ENCODE results near the gene FRMD4A. TPM values are rescaled to one million over a fixed set of nuclear protein-coding genes. Genes with fewer than 3 reads are reported as not detected.

Gene FRMD4A
- total RNA-seq, 2 experiments from 2014 or later, result 0.25 TPM; not detected in 1

DNA sequence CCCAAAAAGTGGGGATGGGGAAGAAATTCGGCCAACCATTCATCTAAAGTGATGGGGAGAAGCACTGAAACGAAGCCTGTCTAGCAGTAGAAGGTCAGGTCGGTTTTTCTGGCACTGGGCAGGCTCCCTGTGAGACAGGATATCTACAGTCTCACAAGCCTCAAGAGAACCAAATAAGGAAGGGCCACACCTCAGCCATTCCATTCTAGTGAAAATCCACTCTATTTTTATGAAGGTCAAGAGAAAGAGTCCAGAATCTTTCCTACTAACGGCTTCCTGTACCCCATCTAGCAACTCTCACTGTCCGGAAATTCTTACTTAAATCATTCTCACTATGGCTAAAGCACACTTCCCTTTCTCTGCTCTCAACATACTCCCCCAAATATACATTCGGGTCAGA is 476.9 kb downstream of the FRMD4A start:
- Mint-ChIP-seq H3K27me3 (no peaks in the 10 kb centered on the region), H3K4me3 (no peak overlapping the region), H3K36me3 (ENCODE audit: low read depth) (no peaks in the 10 kb centered on the region), H3K27ac (no peak overlapping the region), H3K9me3 (no peaks in the 10 kb centered on the region), H3K4me1 (peaks cover 8% of the 10 kb centered on the region)
- ChIA-PET POLR2A (no interaction called here), CTCF (no interaction called here)
- no peak for DNase-seq

DNA sequence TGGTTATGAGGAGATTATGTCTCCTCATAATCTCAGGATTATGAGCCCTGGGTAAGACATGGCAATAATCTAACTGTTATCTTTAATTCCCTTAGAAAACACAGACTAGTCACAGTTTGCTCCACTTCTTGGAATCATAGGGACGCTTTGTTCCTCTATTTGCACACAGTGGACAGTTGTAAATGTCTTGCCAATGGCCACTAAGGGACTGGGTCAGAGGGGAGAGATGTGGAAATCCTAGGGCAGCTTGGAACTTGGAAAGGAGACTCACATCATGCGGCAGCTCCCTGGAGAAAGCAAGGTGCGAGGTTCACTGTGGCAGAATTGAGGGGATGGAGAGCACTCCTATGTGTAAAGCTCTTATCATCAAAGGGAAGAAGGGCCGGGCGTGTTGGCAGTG is 477.9 kb downstream of the FRMD4A start:
- Mint-ChIP-seq H3K27me3 (peaks cover 2% of the 10 kb centered on the region), H3K27ac (no peak overlapping the region), H3K4me3 (no peak overlapping the region), H3K9me3 (no peaks in the 10 kb centered on the region), H3K4me1 (peaks cover 8% of the 10 kb centered on the region), H3K36me3 (ENCODE audit: low read depth) (no peaks in the 10 kb centered on the region)
- ChIA-PET POLR2A (no interaction called here), CTCF (no interaction called here)
- DNase-seq, result no peak

DNA sequence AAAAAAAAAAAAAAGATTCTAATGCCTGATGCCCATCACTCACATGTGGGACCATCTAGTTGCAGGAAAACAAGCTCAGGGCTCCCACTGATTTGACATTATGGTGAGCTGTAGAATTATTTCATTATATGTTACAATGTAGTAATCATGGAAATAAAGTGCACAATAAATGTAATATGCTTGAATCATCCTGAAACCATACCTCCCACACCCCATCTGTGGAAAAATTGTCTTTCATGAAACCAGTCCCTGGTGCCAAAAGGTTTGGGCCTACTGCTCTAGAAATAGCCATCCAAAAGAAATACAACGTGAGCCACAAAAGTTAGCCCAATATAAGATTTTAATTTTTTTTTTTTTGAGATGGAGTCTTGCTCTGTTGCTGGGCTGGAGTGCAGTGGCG is 478.8 kb downstream of the FRMD4A start:
- Mint-ChIP-seq H3K36me3 (ENCODE audit: low read depth) (no peaks in the 10 kb centered on the region), H3K27ac (no peak overlapping the region), H3K9me3 (no peaks in the 10 kb centered on the region), H3K4me1 (peaks cover 14% of the 10 kb centered on the region), H3K4me3 (no peak overlapping the region), H3K27me3 (peaks cover 6% of the 10 kb centered on the region)
- ChIA-PET POLR2A (no interaction called here), CTCF (no interaction called here)
- DNase-seq, result no peak

DNA sequence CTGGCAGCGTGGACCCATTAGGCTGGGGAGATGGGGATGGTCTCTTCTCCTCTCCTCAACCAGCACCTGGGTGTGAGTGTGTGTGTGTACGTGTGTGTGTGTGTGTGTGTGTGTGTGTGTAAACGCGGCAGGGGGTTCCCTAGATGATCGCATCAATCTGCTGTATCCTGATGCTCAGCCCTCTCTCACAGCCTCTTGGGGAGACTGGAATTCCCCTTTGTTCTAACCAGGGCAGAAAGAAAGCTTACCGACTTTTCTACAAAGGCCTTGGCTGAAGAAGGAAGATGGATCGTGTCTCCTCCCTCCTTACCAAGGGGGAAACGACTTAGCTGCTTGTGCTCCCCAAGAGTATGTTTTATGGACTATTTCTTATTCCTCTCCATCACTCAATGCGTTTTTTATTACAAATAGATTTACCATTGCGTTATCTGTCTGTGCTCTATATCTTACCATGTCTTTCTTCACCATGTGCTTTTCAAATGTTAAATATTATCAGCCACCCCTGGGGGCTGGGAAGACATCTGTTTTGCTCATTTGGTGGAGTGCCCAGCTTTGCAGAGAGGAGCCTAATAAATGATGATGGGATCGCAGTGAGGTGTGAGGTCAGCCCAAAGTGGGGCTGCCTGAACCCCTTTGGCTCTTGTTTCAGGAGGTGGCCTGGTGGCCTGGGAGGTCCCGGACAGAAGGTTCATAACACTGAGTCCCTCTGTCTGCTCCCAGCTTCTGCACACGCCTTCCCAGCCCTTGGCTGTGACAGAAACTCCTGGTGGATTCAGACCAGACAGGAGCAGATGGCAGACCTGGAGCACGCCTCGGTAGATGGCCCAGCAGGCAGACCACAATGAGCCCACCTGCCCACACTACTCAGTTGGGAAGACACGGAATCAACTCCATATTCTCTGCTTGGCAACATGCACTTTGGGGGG is 481.9 kb downstream of the FRMD4A start:
- no peak overlapping the region for H3K27ac Mint-ChIP-seq

DNA sequence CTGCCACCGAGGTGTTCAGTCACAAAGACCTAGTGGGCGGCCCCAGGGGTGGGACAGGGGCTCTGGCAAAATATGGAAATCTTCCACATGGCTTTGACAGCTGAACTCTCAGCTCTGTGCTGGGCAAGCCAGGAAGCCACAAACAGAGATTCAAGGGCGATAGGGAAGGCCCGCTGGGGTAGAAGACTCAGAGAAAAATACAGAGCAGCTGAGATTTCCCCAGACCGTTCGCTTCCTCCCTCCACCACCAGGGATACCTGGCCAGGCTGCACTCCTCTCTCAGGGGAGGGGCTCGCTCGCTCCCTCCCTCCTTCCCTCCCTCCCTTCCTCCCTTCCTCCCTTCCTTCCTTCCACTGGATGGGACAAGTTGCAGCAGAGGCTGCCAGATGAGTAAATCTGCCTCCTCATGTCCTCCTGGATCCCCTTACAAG is 483.5 kb downstream of the FRMD4A start:
- Mint-ChIP-seq H3K27ac (no peak overlapping the region), H3K36me3 (ENCODE audit: low read depth) (no peaks in the 10 kb centered on the region), H3K4me3 (no peak overlapping the region), H3K4me1 (peaks cover 10% of the 10 kb centered on the region), H3K27me3 (peaks cover 9% of the 10 kb centered on the region), H3K9me3 (no peaks in the 10 kb centered on the region)
- POLR2A ChIA-PET, result no interaction called here
- CTCF ChIA-PET, result interaction anchor here (0.6 kb wide), 1 partner anchor 323 kb away, joined by 3 read pairs; no protein-coding TSS in a partner anchor
- no peak for DNase-seq

More for the DNA sequence above, 481.9 kb downstream of the FRMD4A start:
- Mint-ChIP-seq H3K36me3 (ENCODE audit: low read depth) (no peaks in the 10 kb centered on the region), H3K9me3 (no peaks in the 10 kb centered on the region), H3K4me3 (no peak overlapping the region), H3K27me3 (peaks cover 9% of the 10 kb centered on the region), H3K4me1 (peaks cover 15% of the 10 kb centered on the region)
- ChIA-PET POLR2A (no interaction called here), CTCF (interaction anchor here (0.7 kb wide), 1 partner anchor 57 kb away, joined by 3 read pairs; no protein-coding TSS in a partner anchor)
- DNase-seq, result no peak

DNA sequence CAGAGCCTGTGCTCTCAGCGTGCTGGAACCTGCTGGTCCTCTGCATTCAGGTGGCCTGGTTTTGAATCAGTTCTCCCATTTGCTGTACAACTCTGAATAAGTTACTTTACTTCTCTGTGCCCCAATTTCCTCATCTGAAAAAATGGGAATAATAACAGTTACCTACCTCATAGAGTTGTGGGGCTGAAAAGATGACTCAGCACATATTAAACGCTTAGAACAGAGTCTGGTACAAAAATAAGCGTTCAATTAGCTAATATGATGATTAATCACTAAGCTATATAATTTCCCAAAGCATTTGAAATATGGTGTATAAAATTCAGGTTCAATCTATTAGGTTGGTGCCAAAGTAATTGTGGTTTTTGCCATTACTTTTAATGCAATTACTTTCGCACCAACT is 484.8 kb downstream of the FRMD4A start:
- no peak overlapping the region for H3K27ac Mint-ChIP-seq
- no peak for DNase-seq
- no peak overlapping the region for H3K4me3 Mint-ChIP-seq
- POLR2A ChIA-PET, result no interaction called here
- CTCF ChIA-PET, result interaction anchor here (0.9 kb wide), 1 partner anchor 8 kb away, joined by 3 read pairs; no protein-coding TSS in a partner anchor
- H3K27me3 Mint-ChIP-seq, result peaks cover 9% of the 10 kb centered on the region
- peaks cover 10% of the 10 kb centered on the region for H3K4me1 Mint-ChIP-seq
- H3K9me3 Mint-ChIP-seq, result peaks cover 4% of the 10 kb centered on the region
- H3K36me3 Mint-ChIP-seq (ENCODE audit: low read depth), result no peaks in the 10 kb centered on the region

DNA sequence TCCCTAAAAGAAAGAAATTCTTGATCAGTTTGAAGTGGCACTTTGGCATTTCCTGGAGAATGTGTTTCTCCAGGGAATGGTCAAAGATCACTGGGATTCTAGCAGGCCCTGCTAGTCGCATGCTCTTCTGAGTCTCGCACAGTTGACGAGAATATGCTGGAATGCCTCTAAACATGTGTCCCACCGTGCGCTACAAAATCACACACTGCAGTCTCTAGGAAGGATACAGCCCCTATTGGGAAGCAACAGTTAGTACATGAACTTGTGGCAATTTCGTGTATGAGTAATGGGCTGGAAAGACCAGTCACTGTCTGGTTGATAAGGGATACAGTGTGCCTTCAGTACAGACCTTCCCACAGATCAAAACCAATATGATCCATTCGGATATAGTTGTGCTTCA is 486.1 kb downstream of the FRMD4A start:
- Mint-ChIP-seq H3K27me3 (peaks cover 9% of the 10 kb centered on the region), H3K4me1 (peaks cover 10% of the 10 kb centered on the region), H3K9me3 (peaks cover 6% of the 10 kb centered on the region), H3K27ac (no peak overlapping the region), H3K36me3 (ENCODE audit: low read depth) (peaks cover 1% of the 10 kb centered on the region), H3K4me3 (no peak overlapping the region)
- no peak for DNase-seq
- POLR2A ChIA-PET, result no interaction called here
- CTCF ChIA-PET, result no interaction called here

DNA sequence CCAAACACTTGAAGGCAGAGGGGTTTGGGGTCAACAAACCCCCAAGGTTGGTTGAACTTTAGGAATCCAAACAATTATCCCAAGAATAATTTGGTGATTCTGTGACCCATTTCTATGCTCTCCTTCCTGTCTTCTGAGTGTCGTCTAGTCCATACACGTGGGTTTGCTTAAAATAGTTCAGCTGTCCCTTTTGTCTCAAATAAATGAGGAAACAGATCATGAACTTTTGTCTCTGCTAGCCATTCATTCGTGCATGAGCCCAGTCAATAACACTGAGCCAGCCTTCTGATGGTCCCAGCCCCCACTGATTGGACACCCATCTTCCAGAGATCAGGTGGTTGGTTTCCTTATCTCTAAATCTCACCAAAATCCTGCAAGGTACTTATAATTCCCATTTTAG is 488.6 kb downstream of the FRMD4A start:
- H3K4me1 Mint-ChIP-seq, result peaks cover 6% of the 10 kb centered on the region
- H3K36me3 Mint-ChIP-seq (ENCODE audit: low read depth), result peaks cover 1% of the 10 kb centered on the region
- no peak for DNase-seq
- peaks cover 2% of the 10 kb centered on the region for H3K27me3 Mint-ChIP-seq
- H3K9me3 Mint-ChIP-seq, result peaks cover 6% of the 10 kb centered on the region
- ChIA-PET CTCF (no interaction called here), POLR2A (no interaction called here)
- H3K27ac Mint-ChIP-seq, result no peak overlapping the region
- no peak overlapping the region for H3K4me3 Mint-ChIP-seq

DNA sequence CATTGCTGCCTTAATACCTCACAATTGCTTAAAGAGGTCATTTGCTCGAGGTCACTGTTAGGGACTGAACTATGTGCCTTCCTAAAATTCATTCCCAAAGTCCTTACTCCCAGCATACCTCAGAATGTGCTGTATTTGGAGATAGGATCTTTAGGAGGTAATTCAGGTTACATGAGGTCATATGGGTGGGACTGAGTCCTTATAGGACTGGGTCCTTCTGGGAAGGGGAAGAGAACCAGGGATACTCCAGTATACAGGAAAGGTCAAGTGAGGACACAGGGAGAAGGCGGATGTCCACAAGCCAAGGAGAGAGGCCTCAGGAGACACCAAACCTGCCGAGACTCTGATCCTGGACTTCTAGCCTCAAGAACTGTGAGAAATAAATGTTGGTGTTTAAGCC is 490.7 kb downstream of the FRMD4A start:
- Mint-ChIP-seq H3K36me3 (ENCODE audit: low read depth) (peaks cover 1% of the 10 kb centered on the region), H3K4me3 (no peak overlapping the region), H3K4me1 (no peaks in the 10 kb centered on the region), H3K27me3 (peaks cover 2% of the 10 kb centered on the region), H3K27ac (no peak overlapping the region), H3K9me3 (peaks cover 6% of the 10 kb centered on the region)
- POLR2A ChIA-PET, result no interaction called here
- CTCF ChIA-PET, result no interaction called here
- no peak for DNase-seq

DNA sequence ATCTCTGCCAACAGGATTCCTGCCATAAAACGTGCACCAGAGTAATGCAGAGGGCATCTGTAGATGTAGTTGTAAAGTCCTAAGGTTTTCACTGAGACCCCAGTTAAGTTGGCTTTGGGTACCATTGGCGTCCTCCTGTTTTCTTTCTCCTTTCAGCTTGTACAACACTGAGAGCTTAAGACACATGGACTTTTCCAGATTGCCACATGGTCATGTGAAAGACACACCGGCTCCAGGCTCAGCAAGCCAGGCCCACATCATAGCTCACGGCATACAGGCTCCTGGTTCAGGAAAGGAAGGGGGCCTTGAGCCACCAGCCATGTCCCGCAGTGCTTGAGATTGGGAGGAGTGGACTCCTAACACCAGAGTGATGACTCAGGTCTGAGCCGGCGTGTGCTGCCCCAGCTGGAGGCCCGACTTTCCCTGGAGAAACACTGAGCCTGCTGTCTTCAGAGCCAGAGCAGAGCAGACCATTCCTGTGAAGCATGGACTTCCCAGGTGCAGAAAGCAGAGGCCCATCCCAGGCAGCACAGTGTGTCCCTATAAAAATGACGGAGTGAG is 491.2 kb downstream of the FRMD4A start:
- Mint-ChIP-seq H3K9me3 (peaks cover 6% of the 10 kb centered on the region), H3K4me1 (no peaks in the 10 kb centered on the region), H3K4me3 (no peak overlapping the region), H3K27ac (no peak overlapping the region), H3K36me3 (ENCODE audit: low read depth) (peaks cover 1% of the 10 kb centered on the region), H3K27me3 (peaks cover 2% of the 10 kb centered on the region)
- ChIA-PET CTCF (no interaction called here), POLR2A (interaction anchor here (0.6 kb wide), 1 partner anchor 107 kb away, joined by 3 read pairs; no protein-coding TSS in a partner anchor)
- no peak for DNase-seq

DNA sequence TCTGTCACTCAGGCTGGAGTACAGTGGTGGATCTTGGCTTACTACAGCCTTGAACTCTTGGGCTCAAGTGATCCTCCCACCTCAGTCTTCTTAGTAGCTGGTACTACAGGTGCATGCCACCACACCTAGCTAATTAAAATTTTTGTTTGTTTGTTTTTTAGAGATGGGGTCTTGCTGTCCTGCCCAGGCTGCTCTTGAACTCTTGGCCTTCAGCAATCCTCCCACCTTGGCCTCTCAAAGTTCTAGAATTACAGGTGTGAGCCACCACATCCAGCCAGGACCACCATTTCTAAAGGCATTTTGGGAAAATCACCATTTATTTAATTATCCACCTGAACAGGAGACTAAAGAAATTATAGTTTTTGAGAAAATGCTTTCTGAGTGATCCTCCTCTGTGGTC is 491.7 kb downstream of the FRMD4A start:
- Mint-ChIP-seq H3K36me3 (ENCODE audit: low read depth) (peaks cover 1% of the 10 kb centered on the region), H3K9me3 (peaks cover 6% of the 10 kb centered on the region), H3K27ac (no peak overlapping the region), H3K4me3 (no peak overlapping the region), H3K27me3 (peaks cover 2% of the 10 kb centered on the region), H3K4me1 (no peaks in the 10 kb centered on the region)
- POLR2A ChIA-PET, result interaction anchor here (0.6 kb wide), 1 partner anchor 108 kb away, joined by 3 read pairs; no protein-coding TSS in a partner anchor
- CTCF ChIA-PET, result no interaction called here
- no peak for DNase-seq

DNA sequence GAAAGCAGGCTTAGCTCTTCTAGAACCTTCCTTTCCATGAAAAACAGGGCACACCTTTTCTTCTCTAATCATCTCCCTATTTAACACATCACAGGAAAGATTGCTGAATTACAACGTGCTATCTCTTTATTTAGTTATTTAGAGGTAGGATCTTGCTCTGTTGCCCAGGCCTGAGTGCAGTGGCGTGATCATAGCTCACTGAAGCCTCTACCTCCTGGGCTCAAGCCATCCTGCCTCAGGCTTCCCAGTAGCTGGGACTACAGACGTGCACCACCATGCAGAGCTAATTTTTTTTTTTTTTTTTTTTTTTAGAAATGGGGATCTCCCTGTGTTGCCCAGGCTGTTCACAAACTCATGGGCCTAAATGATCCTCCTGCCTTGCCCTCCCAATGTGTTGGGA is 492.8 kb downstream of the FRMD4A start:
- no peak for DNase-seq
- Mint-ChIP-seq H3K36me3 (ENCODE audit: low read depth) (peaks cover 1% of the 10 kb centered on the region), H3K4me1 (no peaks in the 10 kb centered on the region), H3K27ac (no peak overlapping the region), H3K27me3 (no peaks in the 10 kb centered on the region), H3K9me3 (peaks cover 6% of the 10 kb centered on the region), H3K4me3 (no peak overlapping the region)
- ChIA-PET CTCF (interaction anchor here (1.1 kb wide), 1 partner anchor 8 kb away, joined by 3 read pairs; no protein-coding TSS in a partner anchor), POLR2A (interaction anchor here (0.6 kb wide), 1 partner anchor 32 kb away, joined by 7 read pairs; no protein-coding TSS in a partner anchor)

DNA sequence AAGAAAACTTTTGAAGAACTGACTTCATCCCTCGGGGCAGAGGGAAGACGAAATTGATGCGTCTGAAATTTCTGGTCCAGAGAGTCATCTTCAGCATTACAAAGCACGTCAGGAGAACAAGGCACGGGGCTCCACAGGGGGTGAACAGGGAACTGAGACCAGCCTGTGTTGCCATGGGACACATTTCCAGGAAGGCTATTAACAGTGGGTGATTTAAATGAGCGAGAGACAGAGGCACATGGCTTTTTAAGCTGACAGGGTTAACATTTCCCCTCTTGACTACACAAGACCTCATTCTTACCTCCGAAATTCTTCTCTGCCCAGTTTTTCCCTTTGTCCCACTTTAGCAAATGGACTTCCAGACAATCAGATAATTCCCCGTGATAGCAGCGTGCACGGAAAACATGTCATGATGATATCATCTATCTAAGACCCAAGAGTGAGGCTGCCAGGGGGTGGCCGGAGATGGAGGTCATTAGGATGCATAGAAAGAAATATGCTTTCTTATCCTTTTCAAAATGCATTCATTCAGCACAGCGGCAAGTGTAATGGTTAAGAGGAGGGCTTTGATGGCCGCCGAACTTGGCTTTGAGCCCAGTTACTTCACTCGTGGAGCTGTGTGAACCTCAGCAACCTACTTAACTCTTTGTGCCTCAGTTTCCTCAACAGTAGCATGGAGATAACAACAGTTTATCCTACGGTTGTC is 496.0 kb downstream of the FRMD4A start:
- Mint-ChIP-seq H3K36me3 (ENCODE audit: low read depth) (no peaks in the 10 kb centered on the region), H3K27me3 (no peaks in the 10 kb centered on the region), H3K4me1 (peaks cover 9% of the 10 kb centered on the region), H3K27ac (no peak overlapping the region), H3K9me3 (no peaks in the 10 kb centered on the region), H3K4me3 (no peak overlapping the region)
- DNase-seq, result no peak
- CTCF ChIA-PET, result no interaction called here
- POLR2A ChIA-PET, result no interaction called here
